GM12878 (cell line): ENCODE data around the gene PCP4L1. TPM values are rescaled to one million over a fixed set of nuclear protein-coding genes. Genes with fewer than 3 reads are reported as not detected.

Experiments
- ATAC-seq: fragments of 200-7000 bp; cut with Tn5 transposase; 3 replicates; pipeline ENCODE4 v1.9.1; 2020; ENCODE audit warnings: mild to moderate bottlenecking, moderate library complexity
- BruUV-seq: library from RNA; stranded (reverse); fragments of 400-500 nt; replicated peaks from 2 replicates; lab custom pipeline; 2021; lab: Mats Ljungman, UMichigan
- CTCF ChIA-PET: fragments of 300-600 bp; sonication (Branson Sonifier 250); formaldehyde crosslinking; extraction: SDS; loops from one replicate; lab custom pipeline; 2021; ENCODE audit warnings: inconsistent platforms; lab: Yijun Ruan, JAX
- POLR2A ChIA-PET: fragments of 350-600 bp; formaldehyde crosslinking; extraction: SDS; loops from one replicate; lab custom pipeline; 2021; ENCODE audit warnings: inconsistent platforms; lab: Charles Lee
- RAD21 ChIA-PET: fragments of 300-600 bp; sonication (Branson Sonifier 250); formaldehyde crosslinking; loops from one replicate; lab custom pipeline; 2023; ENCODE audit warnings: antibody characterized with exemption; ENCODE audit not compliant: unreplicated experiment; lab: Charles Lee
- SMC1A ChIA-PET: fragments of 300-600 bp; sonication (Branson Sonifier 250); formaldehyde crosslinking; loops from one replicate; lab custom pipeline; 2023; ENCODE audit not compliant: unreplicated experiment, uncharacterized antibody; lab: Charles Lee
- DNase-seq: peaks from one replicate; pipeline ENCODE4 v3.0.0-alpha.2; 2011; ENCODE audit warnings: low read depth, low spot score
- FAIRE-seq: peaks from 3 replicates; lab custom pipeline; 2011; peaks lifted over from hg19 to GRCh38; lab: Jason Lieb, UNC
- H2AFZ ChIP-seq: 2 replicates; pipeline ENCODE4 v1.6.0; 2011; ENCODE audit warnings: low read depth, low read length, control low read depth; ENCODE audit not compliant: control insufficient read depth
- H3K27ac ChIP-seq: 2 replicates; pipeline ENCODE4 v1.5.1; 2011; ENCODE audit warnings: control low read depth; ENCODE audit not compliant: control insufficient read depth, insufficient read depth
- H3K27me3 ChIP-seq, 2 experiments: replicated peaks in 1 of 2; 2 replicates each; pipeline versions ENCODE4 v1.6.0 to v1.6.1; 2011; ENCODE audit warnings: low read length in 1 of 2; ENCODE audit not compliant: control insufficient read depth in 2 of 2, insufficient read depth in 2 of 2
- H3K36me3 ChIP-seq, 2 experiments: 2 replicates each; pipeline ENCODE4 v1.5.1; 2011; ENCODE audit warnings: low read length in 1 of 2; ENCODE audit not compliant: control insufficient read depth in 2 of 2, insufficient read depth in 2 of 2
- H3K4me1 ChIP-seq: 2 replicates; pipeline ENCODE4 v1.6.1; 2011; ENCODE audit warnings: mild to moderate bottlenecking, low read length, moderate library complexity, mixed read lengths; ENCODE audit not compliant: control insufficient read depth, insufficient read depth
- H3K4me2 ChIP-seq: 2 replicates; pipeline ENCODE4 v1.6.0; 2011; ENCODE audit warnings: control low read depth; ENCODE audit not compliant: control insufficient read depth, insufficient read depth
- H3K4me3 ChIP-seq: fragments of 200-600 bp; sonication (generic); 2 replicates; pipeline ENCODE4 v1.5.1; 2016
- H3K79me2 ChIP-seq: 2 replicates; pipeline ENCODE4 v1.6.0; 2011; ENCODE audit warnings: low read length; ENCODE audit not compliant: control insufficient read depth, insufficient read depth
- H3K9ac ChIP-seq: 2 replicates; pipeline ENCODE4 v1.8.0; 2011; ENCODE audit warnings: low read length, control low read depth, mixed read lengths; ENCODE audit not compliant: control insufficient read depth, insufficient read depth
- H3K9me3 ChIP-seq: replicated peaks from 3 replicates; pipeline ENCODE4 v1.5.1; 2011; ENCODE audit warnings: mild to moderate bottlenecking, low read length; ENCODE audit not compliant: control insufficient read depth, insufficient read depth
- H4K20me1 ChIP-seq: 2 replicates; pipeline ENCODE4 v1.6.0; 2011; ENCODE audit not compliant: control insufficient read depth, insufficient read depth
- IRF4 ChIP-seq: IDR thresholded peaks from 2 replicates; pipeline ENCODE4 v1.6.1; 2011; ENCODE audit warnings: low read depth, low read length
- PBX3 ChIP-seq: IDR thresholded peaks from 2 replicates; pipeline ENCODE4 v1.6.1; 2011; ENCODE audit warnings: mild to moderate bottlenecking, low read depth, low read length, moderate library complexity; ENCODE audit not compliant: insufficient replicate concordance
- WGBS: methylation state at CpG from one replicate; pipeline ENCODE4 v1.1.6; 2016; ENCODE audit warnings: low lambda C conversion rate; ENCODE audit not compliant: insufficient replicate concordance, insufficient coverage; ENCODE audit errors: missing lambda C conversion rate; 5-methylcytosine and 5-hydroxymethylcytosine counted together
- in situ Hi-C: fragments of 300-500 bp; cut with MboI; formaldehyde crosslinking; loops from 9 replicates; pipeline ENCODE4 v1.14.3; 2018; ENCODE audit warnings: mixed read lengths
- intact Hi-C: fragments of 100-400 bp; cut with micrococcal nuclease; formaldehyde crosslinking; loops from one replicate; pipeline ENCODE4 v1.14.2; 2022; ENCODE audit not compliant: unreplicated experiment
- polyA plus RNA-seq, 11 experiments: library from polyadenylated mRNA; depleted of rRNA in 4 of 11; unstranded in 6 of 11; stranded (reverse) in 5 of 11; fragments of >200 nt; fragmentation: Nextera tagmentation in 4 of 11; fragmentation: Illumina TruSeq in 1 of 11; extraction: Ambion mirVana in 4 of 11; extraction: Trizol in 1 of 11; gene quantifications; 1 replicate in 1 of 11; 2 replicates in 10 of 11; pipeline versions ENCODE4 v1.2.1 to v1.2.3, GENCODE V29; 2011 to 2016; ENCODE audit warnings: inconsistent platforms in 2 of 11, missing spikeins in 2 of 11, low read depth in 1 of 11
- total RNA-seq, 4 experiments: library from RNA; depleted of rRNA in 3 of 4; stranded (reverse); fragments of >200 nt in 3 of 4; fragmentation: Illumina TruSeq in 1 of 4; extraction: Trizol in 1 of 4; gene quantifications; 2 replicates each; pipeline versions ENCODE4 v1.2.1 to v1.2.3, GENCODE V29; 2013 to 2021

PCP4L1 gene
- total and polyA plus RNA-seq, 10 of the 15 experiments (the other 5 are each of a cell fraction or from before 2014, with no cell fraction given) = 1.0 to 5.2 (median 2.8) TPM

- no peak for TF ChIP-seq IRF4
- TF ChIP-seq PBX3 = no peak
- peaks cover 19% of the 10 kb centered on the region for H3K4me1 ChIP-seq
- DNase-seq (no peak), ATAC-seq (no peak), FAIRE-seq (no peak)
- ChIA-PET SMC1A (interaction anchor here (0.6 to 6.3 kb wide), 18 partner anchors 10 to 515 kb away, joined by 3 to 72 read pairs (median 18); partner anchors contain the start of genes CFAP126, FCER1G and NDUFS2), POLR2A (interaction anchor here (0.8 to 1.5 kb wide), 3 partner anchors 25 to 157 kb away, joined by 3 read pairs; partner anchors contain the start of gene NDUFS2), CTCF (interaction anchor here (1.0 to 17.1 kb wide), 22 partner anchors 10 to 512 kb away, joined by 3 to 385 read pairs (median 26); partner anchors contain the start of genes CFAP126, FCER1G, NDUFS2 and PPOX), RAD21 (interaction anchor here (1.0 to 5.0 kb wide), 18 partner anchors 18 to 513 kb away, joined by 3 to 77 read pairs (median 14); partner anchors contain the start of genes CFAP126, NDUFS2, PCP4L1 and SDHC)
- no peaks in the 10 kb centered on the region for H4K20me1 ChIP-seq
- intact Hi-C loops = loop anchor here (1.0 to 5.0 kb wide), 3 partner anchors 64 to 156 kb away; partner anchors contain the start of gene MPZ
- H3K9ac ChIP-seq = peak overlapping the region; percentile 77
- H3K4me3 ChIP-seq = peak overlapping the region; percentile 83
- peak overlapping the region; percentile 98 for H2AFZ ChIP-seq
- H3K9me3 ChIP-seq = no peaks in the 10 kb centered on the region
- peaks cover 10% of the 10 kb centered on the region for H3K79me2 ChIP-seq
- H3K27me3 ChIP-seq = no peaks in the 10 kb centered on the region
- in situ Hi-C loops = loop anchor here (5.0 kb wide), 2 partner anchors 66 to 156 kb away; no protein-coding TSS in a partner anchor
- no TSS peak for BruUV-seq
- H3K4me2 ChIP-seq = peak overlapping the region; percentile 95
- 76% methylated on average over 3 of the region's 3 CpGs for WGBS
- peak overlapping the region; percentile 70 for H3K27ac ChIP-seq
- peaks cover 3 to 4% of the 10 kb centered on the region in 2 experiments; a peak in 2 of 4 replicates for H3K36me3 ChIP-seq
Measured at GRCh38 chr1:161226759-161227158, 31.8 kb upstream of the PCP4L1 start.
